Measurements from ENCODE around the gene GPR176. TPM values are rescaled to one million over a fixed set of nuclear protein-coding genes. Genes with fewer than 3 reads are reported as not detected.

Gene GPR176
- polyA plus RNA-seq, 1 donor from 2014 or later, result 8.3 TPM

DNA sequence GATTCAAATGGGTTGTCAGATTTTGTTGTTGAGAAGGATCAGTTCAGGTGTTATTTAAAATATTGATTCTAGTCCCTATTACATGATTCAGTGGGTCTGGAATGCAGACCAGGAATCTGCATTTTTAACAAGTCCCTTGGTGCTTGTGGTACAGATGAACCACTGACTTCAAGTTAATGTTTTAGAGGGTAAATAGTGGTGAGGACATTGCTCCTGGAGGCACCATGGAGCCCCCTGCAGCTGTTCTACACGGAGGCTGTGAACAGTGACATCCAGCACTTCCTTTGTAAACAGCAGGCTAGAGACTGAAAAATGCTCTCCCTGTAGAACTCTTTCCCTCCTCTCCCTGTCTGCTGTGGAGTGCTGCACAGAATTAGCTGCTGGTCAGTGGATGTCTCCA lies 132.6 kb downstream of the GPR176 start:
- no peak for TF ChIP-seq EP300 (conservative IDR thresholded peaks at IDR 0.05; ENCODE audit: poor library complexity, severe bottlenecking)
- TF ChIP-seq POLR2AphosphoS5 (IDR thresholded peaks at IDR 0.05), result no peak
- TF ChIP-seq MXI1 (conservative IDR thresholded peaks at IDR 0.05; ENCODE audit: poor library complexity, severe bottlenecking), result no peak
- TF ChIP-seq, protein P1, sequence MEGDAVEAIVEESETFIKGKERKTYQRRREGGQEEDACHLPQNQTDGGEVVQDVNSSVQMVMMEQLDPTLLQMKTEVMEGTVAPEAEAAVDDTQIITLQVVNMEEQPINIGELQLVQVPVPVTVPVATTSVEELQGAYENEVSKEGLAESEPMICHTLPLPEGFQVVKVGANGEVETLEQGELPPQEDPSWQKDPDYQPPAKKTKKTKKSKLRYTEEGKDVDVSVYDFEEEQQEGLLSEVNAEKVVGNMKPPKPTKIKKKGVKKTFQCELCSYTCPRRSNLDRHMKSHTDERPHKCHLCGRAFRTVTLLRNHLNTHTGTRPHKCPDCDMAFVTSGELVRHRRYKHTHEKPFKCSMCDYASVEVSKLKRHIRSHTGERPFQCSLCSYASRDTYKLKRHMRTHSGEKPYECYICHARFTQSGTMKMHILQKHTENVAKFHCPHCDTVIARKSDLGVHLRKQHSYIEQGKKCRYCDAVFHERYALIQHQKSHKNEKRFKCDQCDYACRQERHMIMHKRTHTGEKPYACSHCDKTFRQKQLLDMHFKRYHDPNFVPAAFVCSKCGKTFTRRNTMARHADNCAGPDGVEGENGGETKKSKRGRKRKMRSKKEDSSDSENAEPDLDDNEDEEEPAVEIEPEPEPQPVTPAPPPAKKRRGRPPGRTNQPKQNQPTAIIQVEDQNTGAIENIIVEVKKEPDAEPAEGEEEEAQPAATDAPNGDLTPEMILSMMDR (IDR thresholded peaks at IDR 0.05; ENCODE audit: poor library complexity, severe bottlenecking), result no peak
- no peak for TF ChIP-seq EZH2 (IDR thresholded peaks at IDR 0.05; ENCODE audit: borderline replicate concordance, insufficient read depth, low read length, poor library complexity, severe bottlenecking)
- no peak for TF ChIP-seq RAD21 (conservative IDR thresholded peaks at IDR 0.05)
- no peak for TF ChIP-seq TAF1 (IDR thresholded peaks at IDR 0.05; ENCODE audit: low read depth)
- TF ChIP-seq, protein P2, sequence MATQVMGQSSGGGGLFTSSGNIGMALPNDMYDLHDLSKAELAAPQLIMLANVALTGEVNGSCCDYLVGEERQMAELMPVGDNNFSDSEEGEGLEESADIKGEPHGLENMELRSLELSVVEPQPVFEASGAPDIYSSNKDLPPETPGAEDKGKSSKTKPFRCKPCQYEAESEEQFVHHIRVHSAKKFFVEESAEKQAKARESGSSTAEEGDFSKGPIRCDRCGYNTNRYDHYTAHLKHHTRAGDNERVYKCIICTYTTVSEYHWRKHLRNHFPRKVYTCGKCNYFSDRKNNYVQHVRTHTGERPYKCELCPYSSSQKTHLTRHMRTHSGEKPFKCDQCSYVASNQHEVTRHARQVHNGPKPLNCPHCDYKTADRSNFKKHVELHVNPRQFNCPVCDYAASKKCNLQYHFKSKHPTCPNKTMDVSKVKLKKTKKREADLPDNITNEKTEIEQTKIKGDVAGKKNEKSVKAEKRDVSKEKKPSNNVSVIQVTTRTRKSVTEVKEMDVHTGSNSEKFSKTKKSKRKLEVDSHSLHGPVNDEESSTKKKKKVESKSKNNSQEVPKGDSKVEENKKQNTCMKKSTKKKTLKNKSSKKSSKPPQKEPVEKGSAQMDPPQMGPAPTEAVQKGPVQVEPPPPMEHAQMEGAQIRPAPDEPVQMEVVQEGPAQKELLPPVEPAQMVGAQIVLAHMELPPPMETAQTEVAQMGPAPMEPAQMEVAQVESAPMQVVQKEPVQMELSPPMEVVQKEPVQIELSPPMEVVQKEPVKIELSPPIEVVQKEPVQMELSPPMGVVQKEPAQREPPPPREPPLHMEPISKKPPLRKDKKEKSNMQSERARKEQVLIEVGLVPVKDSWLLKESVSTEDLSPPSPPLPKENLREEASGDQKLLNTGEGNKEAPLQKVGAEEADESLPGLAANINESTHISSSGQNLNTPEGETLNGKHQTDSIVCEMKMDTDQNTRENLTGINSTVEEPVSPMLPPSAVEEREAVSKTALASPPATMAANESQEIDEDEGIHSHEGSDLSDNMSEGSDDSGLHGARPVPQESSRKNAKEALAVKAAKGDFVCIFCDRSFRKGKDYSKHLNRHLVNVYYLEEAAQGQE (IDR thresholded peaks at IDR 0.05; ENCODE audit: borderline replicate concordance), result no peak
- TF ChIP-seq SMC3 (conservative IDR thresholded peaks at IDR 0.05; ENCODE audit: poor library complexity), result no peak
- H4K20me1 ChIP-seq (ENCODE audit: insufficient read depth), result no peaks in the 10 kb centered on the region
- no peaks in the 10 kb centered on the region for H3K36me3 ChIP-seq (ENCODE audit: insufficient read depth, low read length)
- no peaks in the 10 kb centered on the region for H3K27me3 ChIP-seq (ENCODE audit: insufficient read depth, low read depth, low read length)
- no peaks in the 10 kb centered on the region for H3K9me2 ChIP-seq (ENCODE audit: insufficient read depth, low read length)
- H3K79me2 ChIP-seq (replicated peaks; ENCODE audit: insufficient read depth, low read length), result peaks cover 15% of the 10 kb centered on the region
- no peaks in the 10 kb centered on the region for H3F3A ChIP-seq (ENCODE audit: insufficient read depth, low read length, poor library complexity, severe bottlenecking)
- H3K9me3 ChIP-seq (ENCODE audit: low read length), result no peaks in the 10 kb centered on the region
- no peak overlapping the region for H3K4me2 ChIP-seq (ENCODE audit: low read length)
- no peak overlapping the region for H3K27ac ChIP-seq (ENCODE audit: low read length)
- H2AFZ ChIP-seq (ENCODE audit: low read depth, low read length), result no peak overlapping the region
- no peak overlapping the region for H3K4me3 ChIP-seq (ENCODE audit: low read length)
- no peak overlapping the region for H3K9ac ChIP-seq (ENCODE audit: low read length)

DNA sequence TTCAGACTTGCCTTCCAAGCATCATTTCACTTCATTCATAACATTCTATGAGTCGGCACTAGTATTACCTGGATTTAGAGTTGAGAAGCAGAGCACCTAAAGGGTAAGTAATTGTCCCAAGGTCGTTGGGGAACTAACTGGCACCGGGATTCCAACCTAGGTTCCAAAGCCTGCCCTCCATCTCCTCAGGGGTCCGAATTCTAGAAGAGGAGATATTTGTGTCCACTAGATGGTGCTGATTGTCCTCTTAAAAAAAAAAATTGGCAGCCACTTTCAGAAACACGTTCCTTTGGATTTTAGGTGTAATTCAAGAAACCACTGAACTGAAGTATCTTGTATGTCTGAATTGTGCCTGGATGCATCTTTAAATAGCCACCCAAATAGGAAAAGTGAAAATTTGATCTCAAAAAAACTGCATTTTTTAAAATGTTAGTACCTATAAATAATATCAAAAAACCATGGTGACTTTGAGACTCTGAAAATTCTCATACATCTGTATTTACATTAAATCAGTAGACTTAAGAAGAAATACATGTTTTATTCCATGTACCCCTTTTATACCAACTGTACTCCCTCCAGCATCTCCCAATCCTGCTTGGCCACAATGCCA lies 133.5 kb downstream of the GPR176 start:
- TF ChIP-seq POLR2AphosphoS5 (IDR thresholded peaks at IDR 0.05) (no peak), TAF1 (IDR thresholded peaks at IDR 0.05; ENCODE audit: low read depth) (no peak), RAD21 (conservative IDR thresholded peaks at IDR 0.05) (peak; percentile 83), SMC3 (conservative IDR thresholded peaks at IDR 0.05; ENCODE audit: poor library complexity) (peak; percentile 84), EZH2 (IDR thresholded peaks at IDR 0.05; ENCODE audit: borderline replicate concordance, insufficient read depth, low read length, poor library complexity, severe bottlenecking) (no peak), MXI1 (conservative IDR thresholded peaks at IDR 0.05; ENCODE audit: poor library complexity, severe bottlenecking) (no peak), EP300 (conservative IDR thresholded peaks at IDR 0.05; ENCODE audit: poor library complexity, severe bottlenecking) (no peak)
- TF ChIP-seq, protein P1 (IDR thresholded peaks at IDR 0.05; ENCODE audit: poor library complexity, severe bottlenecking), result peak; percentile 78
- TF ChIP-seq, protein P2 (IDR thresholded peaks at IDR 0.05; ENCODE audit: borderline replicate concordance), result no peak
- Histone ChIP-seq H3K36me3 (ENCODE audit: insufficient read depth, low read length) (no peaks in the 10 kb centered on the region), H2AFZ (ENCODE audit: low read depth, low read length) (no peak overlapping the region), H3K9me2 (ENCODE audit: insufficient read depth, low read length) (no peaks in the 10 kb centered on the region), H3K4me3 (ENCODE audit: low read length) (no peak overlapping the region), H3K79me2 (replicated peaks; ENCODE audit: insufficient read depth, low read length) (peaks cover 15% of the 10 kb centered on the region), H3K4me2 (ENCODE audit: low read length) (no peak overlapping the region), H3K9ac (ENCODE audit: low read length) (no peak overlapping the region), H3K27ac (ENCODE audit: low read length) (no peak overlapping the region), H3K9me3 (ENCODE audit: low read length) (no peaks in the 10 kb centered on the region), H3K27me3 (ENCODE audit: insufficient read depth, low read depth, low read length) (no peaks in the 10 kb centered on the region), H3F3A (ENCODE audit: insufficient read depth, low read length, poor library complexity, severe bottlenecking) (no peaks in the 10 kb centered on the region), H4K20me1 (ENCODE audit: insufficient read depth) (no peaks in the 10 kb centered on the region)
